H9 (cell line): ENCODE results near the gene FBN2. TPM values are rescaled to one million over a fixed set of nuclear protein-coding genes. Genes with fewer than 3 reads are reported as not detected.

Experiments used
- DNase-seq: peaks from one replicate; pipeline ENCODE4 v3.0.0-alpha.2; 2017
- H2AFZ ChIP-seq: one replicate; pipeline ENCODE4 v1.6.1; 2013; ENCODE audit warnings: mild to moderate bottlenecking, low read length, control low read depth, moderate library complexity
- H2AK5ac ChIP-seq: 2 replicates; pipeline ENCODE4 v1.6.1; 2013; ENCODE audit warnings: low read length, control low read depth, mixed read lengths; ENCODE audit not compliant: insufficient read length
- H2BK120ac ChIP-seq: one replicate; pipeline ENCODE4 v1.6.1; 2013; ENCODE audit warnings: low read depth, mild to moderate bottlenecking, low read length, control low read depth, inconsistent platforms; ENCODE audit not compliant: poor library complexity, severe bottlenecking
- H2BK12ac ChIP-seq: 2 replicates; pipeline ENCODE4 v1.6.1; 2013; ENCODE audit warnings: low read length, control low read depth, mixed read lengths, low read depth; ENCODE audit not compliant: insufficient read length
- H2BK15ac ChIP-seq: 2 replicates; pipeline ENCODE4 v1.6.1; 2013; ENCODE audit warnings: low read depth, low read length, control low read depth
- H2BK20ac ChIP-seq: one replicate; pipeline ENCODE4 v1.6.1; 2013; ENCODE audit warnings: low read depth, mild to moderate bottlenecking, low read length, control low read depth, inconsistent platforms; ENCODE audit not compliant: poor library complexity, severe bottlenecking
- H2BK5ac ChIP-seq: 2 replicates; pipeline ENCODE4 v1.6.1; 2013; ENCODE audit warnings: low read length, control low read depth, mixed read lengths; ENCODE audit not compliant: insufficient read length
- H3K14ac ChIP-seq: 2 replicates; pipeline ENCODE4 v1.6.1; 2013; ENCODE audit warnings: low read length, control low read depth; ENCODE audit not compliant: insufficient read depth
- H3K18ac ChIP-seq: 2 replicates; pipeline ENCODE4 v1.6.1; 2013; ENCODE audit warnings: low read depth, mild to moderate bottlenecking, mixed read lengths, low read length, control low read depth; ENCODE audit not compliant: insufficient read length
- H3K23ac ChIP-seq: 2 replicates; pipeline ENCODE4 v1.6.1; 2013; ENCODE audit warnings: low read length, control low read depth, mixed read lengths, low read depth; ENCODE audit not compliant: insufficient read length
- H3K23me2 ChIP-seq: 2 replicates; pipeline ENCODE4 v1.6.1; 2013; ENCODE audit warnings: low read depth, mild to moderate bottlenecking, mixed read lengths, low read length, control low read depth; ENCODE audit not compliant: insufficient read length, poor library complexity, severe bottlenecking
- H3K27ac ChIP-seq: 2 replicates; pipeline ENCODE4 v1.5.1; 2013; ENCODE audit warnings: low read length, control low read depth, mixed read lengths, low read depth; ENCODE audit not compliant: insufficient read length
- H3K27me3 ChIP-seq: 2 replicates; pipeline ENCODE4 v1.6.1; 2013; ENCODE audit warnings: low read length, control low read depth, inconsistent platforms; ENCODE audit not compliant: insufficient read depth
- H3K4ac ChIP-seq: 2 replicates; pipeline ENCODE4 v1.6.1; 2013; ENCODE audit warnings: low read depth, mild to moderate bottlenecking, control low read depth, inconsistent platforms, low read length, moderate library complexity
- H3K4me1 ChIP-seq: 2 replicates; pipeline ENCODE4 v1.6.1; 2013; ENCODE audit warnings: low read length, control low read depth, inconsistent platforms; ENCODE audit not compliant: insufficient read depth
- H3K4me2 ChIP-seq: 2 replicates; pipeline ENCODE4 v1.6.1; 2013; ENCODE audit warnings: low read length, control low read depth, mixed read lengths; ENCODE audit not compliant: insufficient read length, insufficient read depth
- H3K56ac ChIP-seq: 2 replicates; pipeline ENCODE4 v1.6.1; 2013; ENCODE audit warnings: low read depth, mild to moderate bottlenecking, mixed read lengths, low read length, control low read depth; ENCODE audit not compliant: insufficient read length
- H3K79me1 ChIP-seq: 2 replicates; pipeline ENCODE4 v1.6.1; 2013; ENCODE audit warnings: low read depth, mild to moderate bottlenecking, moderate library complexity, low read length, control low read depth, inconsistent platforms; ENCODE audit not compliant: insufficient read depth, poor library complexity, severe bottlenecking
- H3K79me2 ChIP-seq: 2 replicates; pipeline ENCODE4 v1.6.1; 2013; ENCODE audit warnings: low read length, control low read depth, inconsistent platforms; ENCODE audit not compliant: insufficient read depth
- H3K9ac ChIP-seq: 2 replicates; pipeline ENCODE4 v1.6.1; 2013; ENCODE audit warnings: low read length, control low read depth, mixed read lengths; ENCODE audit not compliant: insufficient read length; ENCODE audit errors: extremely low read depth
- H3K9me3 ChIP-seq: one replicate; pipeline ENCODE4 v1.6.1; 2013; ENCODE audit warnings: low read depth, low read length, inconsistent platforms; ENCODE audit not compliant: control insufficient read depth
- H3T11ph ChIP-seq: one replicate; pipeline ENCODE4 v1.6.1; 2013; ENCODE audit warnings: mild to moderate bottlenecking, low read length, control low read depth, inconsistent platforms
- H4K20me1 ChIP-seq: one replicate; pipeline ENCODE4 v1.6.1; 2013; ENCODE audit not compliant: control insufficient read depth, insufficient read length, insufficient read depth
- H4K5ac ChIP-seq: 2 replicates; pipeline ENCODE4 v1.6.1; 2013; ENCODE audit warnings: low read depth, mild to moderate bottlenecking, mixed read lengths, low read length, control low read depth; ENCODE audit not compliant: insufficient read length
- H4K8ac ChIP-seq: replicated peaks from 2 replicates; pipeline ENCODE4 v1.6.1; 2013; ENCODE audit warnings: low read length, control low read depth, mixed read lengths, low read depth; ENCODE audit not compliant: insufficient read length
- H4K91ac ChIP-seq: 2 replicates; pipeline ENCODE4 v1.6.1; 2013; ENCODE audit warnings: low read depth, mild to moderate bottlenecking, moderate library complexity, mixed read lengths, low read length, control low read depth; ENCODE audit not compliant: insufficient read length
- H3K27ac Mint-ChIP-seq, 3 experiments: 2 replicates in 2 of 3; 3 replicates in 1 of 3; pipeline ENCODE4 v1.8.0; 2020 to 2021; ENCODE audit warnings: mixed read lengths in 3 of 3, mild to moderate bottlenecking in 1 of 3, moderate library complexity in 1 of 3
- H3K27me3 Mint-ChIP-seq: 2 replicates; pipeline ENCODE4 v1.8.0; 2021; ENCODE audit warnings: low read depth, mild to moderate bottlenecking, moderate library complexity, mixed read lengths
- H3K36me3 Mint-ChIP-seq, 3 experiments: 2 replicates in 2 of 3; 3 replicates in 1 of 3; pipeline ENCODE4 v1.8.0; 2020 to 2021; ENCODE audit warnings: low read depth in 3 of 3, mixed read lengths in 3 of 3; ENCODE audit not compliant: insufficient read depth in 1 of 3
- H3K4me1 Mint-ChIP-seq, 2 experiments: 2 replicates each; pipeline ENCODE4 v1.8.0; 2020; ENCODE audit warnings: mixed read lengths in 2 of 2
- H3K4me3 Mint-ChIP-seq, 2 experiments: 2 replicates in 1 of 2; 3 replicates in 1 of 2; pipeline ENCODE4 v1.8.0; 2020 to 2021; ENCODE audit warnings: mild to moderate bottlenecking in 2 of 2, mixed read lengths in 2 of 2, moderate library complexity in 1 of 2
- H3K9me3 Mint-ChIP-seq, 2 experiments: 2 replicates in 1 of 2; 3 replicates in 1 of 2; pipeline ENCODE4 v1.8.0; 2020; ENCODE audit warnings: mild to moderate bottlenecking in 2 of 2, mixed read lengths in 2 of 2, moderate library complexity in 1 of 2
- WGBS: extraction: QIAGEN DNeasy Blood & Tissue Kit; methylation state at CpG from one replicate; pipeline ENCODE4 v1.1.7; 2013; ENCODE audit warnings: missing lambda C conversion rate, low lambda C conversion rate, mixed read lengths; ENCODE audit not compliant: insufficient read length; ENCODE audit errors: extremely low coverage; 5-methylcytosine and 5-hydroxymethylcytosine counted together
- total RNA-seq: library from RNA; stranded (reverse); gene quantifications from 2 replicates; pipeline ENCODE4 v1.2.1, GENCODE V29; 2021
- TF ChIP-seq, protein P1 (sequence below): fragments of 200-600 bp; sonication (generic); conservative IDR thresholded peaks from 3 replicates; pipeline ENCODE4 v1.8.0; 2021; ENCODE audit warnings: antibody characterized with exemption, mild to moderate bottlenecking

The FBN2 gene
- total RNA-seq, 1 experiment from 2014 or later, result 8.3 TPM

DNA sequence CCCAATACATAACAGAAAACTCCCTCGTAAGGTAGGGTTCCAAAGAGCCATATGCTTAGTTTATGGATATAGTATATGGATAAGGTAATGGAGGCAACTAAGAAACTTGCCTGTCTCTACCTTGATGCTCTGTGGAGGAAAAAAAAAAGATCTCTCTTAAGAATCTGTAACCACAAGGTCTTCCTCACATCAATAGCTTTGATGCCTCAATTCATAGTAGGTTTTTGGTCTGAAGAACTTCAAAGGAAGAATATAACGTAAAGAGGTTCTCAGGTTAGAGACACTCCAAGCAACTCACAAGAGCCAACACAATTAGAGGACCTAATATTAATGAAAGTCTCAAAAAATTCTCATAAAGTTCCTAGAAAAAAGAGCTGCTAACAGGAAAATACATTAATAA is 140.2 kb downstream of the FBN2 start:
- no peaks in the 10 kb centered on the region for H4K20me1 ChIP-seq
- H3K27me3 ChIP-seq, result no peaks in the 10 kb centered on the region
- no peak overlapping the region for H3K27ac ChIP-seq
- H3K9ac ChIP-seq, result no peak overlapping the region
- no peaks in the 10 kb centered on the region for H3K4me1 ChIP-seq
- no peak overlapping the region for H4K91ac ChIP-seq
- TF ChIP-seq, protein P1, sequence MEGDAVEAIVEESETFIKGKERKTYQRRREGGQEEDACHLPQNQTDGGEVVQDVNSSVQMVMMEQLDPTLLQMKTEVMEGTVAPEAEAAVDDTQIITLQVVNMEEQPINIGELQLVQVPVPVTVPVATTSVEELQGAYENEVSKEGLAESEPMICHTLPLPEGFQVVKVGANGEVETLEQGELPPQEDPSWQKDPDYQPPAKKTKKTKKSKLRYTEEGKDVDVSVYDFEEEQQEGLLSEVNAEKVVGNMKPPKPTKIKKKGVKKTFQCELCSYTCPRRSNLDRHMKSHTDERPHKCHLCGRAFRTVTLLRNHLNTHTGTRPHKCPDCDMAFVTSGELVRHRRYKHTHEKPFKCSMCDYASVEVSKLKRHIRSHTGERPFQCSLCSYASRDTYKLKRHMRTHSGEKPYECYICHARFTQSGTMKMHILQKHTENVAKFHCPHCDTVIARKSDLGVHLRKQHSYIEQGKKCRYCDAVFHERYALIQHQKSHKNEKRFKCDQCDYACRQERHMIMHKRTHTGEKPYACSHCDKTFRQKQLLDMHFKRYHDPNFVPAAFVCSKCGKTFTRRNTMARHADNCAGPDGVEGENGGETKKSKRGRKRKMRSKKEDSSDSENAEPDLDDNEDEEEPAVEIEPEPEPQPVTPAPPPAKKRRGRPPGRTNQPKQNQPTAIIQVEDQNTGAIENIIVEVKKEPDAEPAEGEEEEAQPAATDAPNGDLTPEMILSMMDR, result no peak
- H4K8ac ChIP-seq, result no peak overlapping the region
- Mint-ChIP-seq H3K36me3 (peaks cover 0 to 4% (median 2%) of the 10 kb centered on the region in 3 experiments; a peak in 2 of 7 replicates), H3K4me1 (peaks cover 0 to 5% of the 10 kb centered on the region in 2 experiments; a peak in 2 of 4 replicates), H3K27me3 (no peaks in the 10 kb centered on the region), H3K9me3 (no peaks in the 10 kb centered on the region), H3K27ac (no peak overlapping the region), H3K4me3 (no peak overlapping the region)
- H3K79me1 ChIP-seq, result no peaks in the 10 kb centered on the region
- H3T11ph ChIP-seq, result no peak overlapping the region
- H2BK20ac ChIP-seq, result no peak overlapping the region
- H2AK5ac ChIP-seq, result no peak overlapping the region
- no peak overlapping the region for H2BK5ac ChIP-seq
- H3K4me2 ChIP-seq, result no peak overlapping the region
- no peak overlapping the region for H2AFZ ChIP-seq
- no peak for DNase-seq
- H3K56ac ChIP-seq, result no peak overlapping the region
- no peak overlapping the region for H2BK15ac ChIP-seq
- H3K18ac ChIP-seq, result no peak overlapping the region
- H3K23me2 ChIP-seq, result no peaks in the 10 kb centered on the region
- H3K4ac ChIP-seq, result no peak overlapping the region
- H3K23ac ChIP-seq, result no peak overlapping the region
- H3K9me3 ChIP-seq, result no peaks in the 10 kb centered on the region
- no peak overlapping the region for H3K14ac ChIP-seq
- H2BK120ac ChIP-seq, result no peak overlapping the region
- no peaks in the 10 kb centered on the region for H3K79me2 ChIP-seq
- no peak overlapping the region for H4K5ac ChIP-seq
- no CpG with 5 or more reads among the region's 2 CpGs for WGBS
- H2BK12ac ChIP-seq, result no peak overlapping the region
